Natural killer cell (primary cell): ENCODE measurements around the gene DSN1. TPM values are rescaled to one million over a fixed set of nuclear protein-coding genes. Genes with fewer than 3 reads are reported as not detected.

Source experiments
- ATAC-seq, 3 donors: fragments of 150-1000 bp in 2 of 3; fragments of 200-7000 bp in 1 of 3; cut with Tn5 transposase; 1 replicate in 1 of 3; 2 replicates in 2 of 3; pipeline ENCODE4 v1.10.0; 2021; ENCODE audit warnings: mild to moderate bottlenecking in 2 of 3, moderate library complexity in 2 of 3
- DNase-seq, 2 donors: peaks; one replicate each; pipeline versions ENCODE4 v3.0.0 to v3.0.0-alpha.2; 2013 to 2021; ENCODE audit warnings: mixed read lengths in 1 of 2
- H3K27ac ChIP-seq: one replicate; pipeline ENCODE4 v1.5.1; 2013; ENCODE audit warnings: mild to moderate bottlenecking, low read length
- H3K27me3 ChIP-seq: one replicate; pipeline ENCODE4 v1.6.1; 2013; ENCODE audit warnings: low read length; ENCODE audit not compliant: control insufficient read depth, insufficient read depth
- H3K36me3 ChIP-seq: one replicate; pipeline ENCODE4 v1.6.1; 2013; ENCODE audit warnings: low read length; ENCODE audit not compliant: control insufficient read depth, insufficient read depth
- H3K4me1 ChIP-seq: one replicate; pipeline ENCODE4 v1.6.1; 2013; ENCODE audit warnings: low read length; ENCODE audit not compliant: control insufficient read depth, insufficient read depth
- H3K4me3 ChIP-seq: one replicate; pipeline ENCODE4 v1.5.1; 2013; ENCODE audit warnings: low read length
- H3K9me3 ChIP-seq: one replicate; pipeline ENCODE4 v1.6.1; 2013; ENCODE audit warnings: low read length; ENCODE audit not compliant: control insufficient read depth, insufficient read depth
- H3K27ac Mint-ChIP-seq, 2 donors: one replicate each; pipeline ENCODE4 v1.8.0; 2022; ENCODE audit warnings: mild to moderate bottlenecking in 2 of 2, mixed read lengths in 2 of 2, moderate library complexity in 1 of 2
- H3K27me3 Mint-ChIP-seq, 2 donors: one replicate each; pipeline ENCODE4 v1.8.0; 2022; ENCODE audit warnings: low read depth in 2 of 2, mixed read lengths in 2 of 2
- H3K36me3 Mint-ChIP-seq: one replicate; pipeline ENCODE4 v1.8.0; 2022; ENCODE audit warnings: mixed read lengths
- H3K4me1 Mint-ChIP-seq, 2 donors: one replicate each; pipeline ENCODE4 v1.8.0; 2022; ENCODE audit warnings: mixed read lengths in 2 of 2
- H3K4me3 Mint-ChIP-seq: one replicate; pipeline ENCODE4 v1.8.0; 2022; ENCODE audit warnings: mild to moderate bottlenecking, moderate library complexity, mixed read lengths
- H3K9me3 Mint-ChIP-seq, 2 donors: one replicate each; pipeline ENCODE4 v1.8.0; 2022; ENCODE audit warnings: mixed read lengths in 2 of 2
- CTCF ChIP-seq: fragments of 200-600 bp; IDR thresholded peaks from one replicate; pipeline ENCODE4 v1.8.0; 2022; ENCODE audit warnings: antibody characterized with exemption
- WGBS: methylation state at CpG from one replicate; pipeline ENCODE4 v1.1.7; 2013; ENCODE audit warnings: missing lambda C conversion rate; ENCODE audit not compliant: insufficient coverage; 5-methylcytosine and 5-hydroxymethylcytosine counted together
- intact Hi-C: fragments of 100-400 bp; cut with micrococcal nuclease; formaldehyde crosslinking; loops from one replicate; pipeline ENCODE4 v1.14.2; 2022
- total RNA-seq, 4 donors: library from RNA; stranded (reverse); fragments of 120-200 nt in 1 of 4; gene quantifications; one replicate each; pipeline versions ENCODE4 v1.2.3 to v1.2.4, GENCODE V29; 2013 to 2022

Gene DSN1
- total RNA-seq, 3 donors from 2014 or later (not counting 1 experiment from before 2014, with no cell fraction given) = 15.8 to 19.1 (median 15.8) TPM

- H3K4me3 Mint-ChIP-seq = no peak overlapping the region
- no peak for ATAC-seq
- intact Hi-C loops = no loop called here
Measured at GRCh38 chr20:36820928-36821327, 47.4 kb upstream of the DSN1 start.

GRCh38 chr20:36820073-36820472 is 46.5 kb upstream of the DSN1 start:
- 78% methylated on average over 1 of the region's 1 CpG for WGBS
- no peaks in the 10 kb centered on the region for H3K27me3 Mint-ChIP-seq

More at GRCh38 chr20:36820928-36821327, 47.4 kb upstream of the DSN1 start:
- no peaks in the 10 kb centered on the region for H3K4me1 ChIP-seq
- H3K27me3 Mint-ChIP-seq = no peaks in the 10 kb centered on the region
- WGBS = 100% methylated on average over 5 of the region's 5 CpGs
- TF ChIP-seq CTCF = no peak
- no peaks in the 10 kb centered on the region for H3K4me1 Mint-ChIP-seq
- no peaks in the 10 kb centered on the region for H3K9me3 ChIP-seq
- no peaks in the 10 kb centered on the region for H3K36me3 Mint-ChIP-seq
- no peak overlapping the region for H3K27ac ChIP-seq
- no peaks in the 10 kb centered on the region for H3K36me3 ChIP-seq
- no peak for DNase-seq
- H3K9me3 Mint-ChIP-seq = no peaks in the 10 kb centered on the region
- no peaks in the 10 kb centered on the region for H3K27me3 ChIP-seq
- no peak overlapping the region for H3K27ac Mint-ChIP-seq
- H3K4me3 ChIP-seq = no peak overlapping the region

GRCh38 chr20:36819659-36820058 is 46.1 kb upstream of the DSN1 start:
- no peak overlapping the region for H3K4me3 Mint-ChIP-seq
- no peak overlapping the region for H3K4me3 ChIP-seq
- intact Hi-C loops = no loop called here
- H3K4me1 Mint-ChIP-seq = no peaks in the 10 kb centered on the region
- no peaks in the 10 kb centered on the region for H3K27me3 Mint-ChIP-seq
- H3K9me3 ChIP-seq = no peaks in the 10 kb centered on the region
- TF ChIP-seq CTCF = no peak
- no peaks in the 10 kb centered on the region for H3K27me3 ChIP-seq
- no peak overlapping the region for H3K27ac Mint-ChIP-seq
- no peak overlapping the region for H3K27ac ChIP-seq
- no peaks in the 10 kb centered on the region for H3K36me3 Mint-ChIP-seq
- no peaks in the 10 kb centered on the region for H3K9me3 Mint-ChIP-seq
- DNase-seq (no peak), ATAC-seq (no peak)
- 77% methylated on average over 5 of the region's 5 CpGs for WGBS
- H3K36me3 ChIP-seq = no peaks in the 10 kb centered on the region
- no peaks in the 10 kb centered on the region for H3K4me1 ChIP-seq

More at GRCh38 chr20:36820073-36820472, 46.5 kb upstream of the DSN1 start:
- intact Hi-C loops = no loop called here
- Mint-ChIP-seq H3K9me3 (no peaks in the 10 kb centered on the region), H3K27ac (no peak overlapping the region), H3K4me3 (no peak overlapping the region), H3K4me1 (no peaks in the 10 kb centered on the region), H3K36me3 (no peaks in the 10 kb centered on the region)
- H3K36me3 ChIP-seq = no peaks in the 10 kb centered on the region
- no peaks in the 10 kb centered on the region for H3K9me3 ChIP-seq
- no peak for DNase-seq
- no peaks in the 10 kb centered on the region for H3K4me1 ChIP-seq
- no peak overlapping the region for H3K4me3 ChIP-seq
- TF ChIP-seq CTCF = no peak
- no peak overlapping the region for H3K27ac ChIP-seq
- H3K27me3 ChIP-seq = no peaks in the 10 kb centered on the region
- no peak for ATAC-seq

GRCh38 chr20:36818861-36819260 is 45.3 kb upstream of the DSN1 start:
- Mint-ChIP-seq H3K27me3 (no peaks in the 10 kb centered on the region), H3K4me1 (no peaks in the 10 kb centered on the region), H3K9me3 (no peaks in the 10 kb centered on the region), H3K4me3 (no peak overlapping the region), H3K27ac (no peak overlapping the region), H3K36me3 (no peaks in the 10 kb centered on the region)
- ATAC-seq (no peak), DNase-seq (no peak)
- no peaks in the 10 kb centered on the region for H3K9me3 ChIP-seq
- 100% methylated on average over 1 of the region's 4 CpGs for WGBS
- no peaks in the 10 kb centered on the region for H3K36me3 ChIP-seq
- no peak overlapping the region for H3K27ac ChIP-seq
- H3K4me1 ChIP-seq = no peaks in the 10 kb centered on the region
- no peak for TF ChIP-seq CTCF
- H3K27me3 ChIP-seq = no peaks in the 10 kb centered on the region
- intact Hi-C loops = no loop called here
- no peak overlapping the region for H3K4me3 ChIP-seq
